ENCODE data around the gene LIPK.

DNA sequence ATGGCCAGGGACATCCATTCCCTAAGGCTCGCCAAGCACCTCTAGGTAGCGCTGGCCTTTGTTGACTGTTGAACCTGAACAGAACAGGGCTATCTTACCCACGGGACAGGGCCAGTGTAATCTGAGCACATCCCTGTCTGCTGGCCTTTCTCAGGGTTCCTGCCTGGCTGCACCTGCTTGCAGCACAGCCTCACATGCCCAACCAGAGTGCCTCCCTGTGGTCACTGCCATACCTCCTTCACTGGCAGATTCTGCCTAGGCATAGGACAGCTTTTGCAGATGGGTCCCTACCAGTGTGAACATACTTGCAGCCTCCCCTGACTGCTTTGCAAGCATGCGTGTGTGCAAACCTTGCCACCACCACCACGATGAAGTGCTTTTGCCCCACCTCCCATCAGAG is 38.0 kb downstream of the LIPK start:
- TF ChIP-seq, protein P1, sequence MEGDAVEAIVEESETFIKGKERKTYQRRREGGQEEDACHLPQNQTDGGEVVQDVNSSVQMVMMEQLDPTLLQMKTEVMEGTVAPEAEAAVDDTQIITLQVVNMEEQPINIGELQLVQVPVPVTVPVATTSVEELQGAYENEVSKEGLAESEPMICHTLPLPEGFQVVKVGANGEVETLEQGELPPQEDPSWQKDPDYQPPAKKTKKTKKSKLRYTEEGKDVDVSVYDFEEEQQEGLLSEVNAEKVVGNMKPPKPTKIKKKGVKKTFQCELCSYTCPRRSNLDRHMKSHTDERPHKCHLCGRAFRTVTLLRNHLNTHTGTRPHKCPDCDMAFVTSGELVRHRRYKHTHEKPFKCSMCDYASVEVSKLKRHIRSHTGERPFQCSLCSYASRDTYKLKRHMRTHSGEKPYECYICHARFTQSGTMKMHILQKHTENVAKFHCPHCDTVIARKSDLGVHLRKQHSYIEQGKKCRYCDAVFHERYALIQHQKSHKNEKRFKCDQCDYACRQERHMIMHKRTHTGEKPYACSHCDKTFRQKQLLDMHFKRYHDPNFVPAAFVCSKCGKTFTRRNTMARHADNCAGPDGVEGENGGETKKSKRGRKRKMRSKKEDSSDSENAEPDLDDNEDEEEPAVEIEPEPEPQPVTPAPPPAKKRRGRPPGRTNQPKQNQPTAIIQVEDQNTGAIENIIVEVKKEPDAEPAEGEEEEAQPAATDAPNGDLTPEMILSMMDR (IDR thresholded peaks at IDR 0.05) = no peak
- TF ChIP-seq POLR2A (IDR thresholded peaks at IDR 0.05) = no peak
